ENCODE results near the gene RAP1GAP2. TPM values are rescaled to one million over a fixed set of nuclear protein-coding genes. Genes with fewer than 3 reads are reported as not detected.

RAP1GAP2 gene
- polyA plus RNA-seq, 1 donor from 2014 or later, result 3.9 TPM

GRCh38 chr17:2847381-2848333, 51.4 kb downstream of the RAP1GAP2 start:
- H3K27ac Mint-ChIP-seq, result peak overlapping the region in 1 of 3 donors; percentile 64
- peaks cover 9% of the 10 kb centered on the region for H3K36me3 Mint-ChIP-seq
- H3K4me3 Mint-ChIP-seq, result peak overlapping the region in 2 of 4 donors; percentile 56 to 58
- H3K9me3 Mint-ChIP-seq, result peaks cover 0 to 2% (median 0%) of the 10 kb centered on the region in 3 donors
- H3K4me1 Mint-ChIP-seq, result peaks cover 12 to 17% (median 13%) of the 10 kb centered on the region in 3 donors
- peaks cover 18% of the 10 kb centered on the region for H3K27me3 Mint-ChIP-seq

GRCh38 chr17:2849327-2849670, 53.1 kb downstream of the RAP1GAP2 start:
- Mint-ChIP-seq H3K4me1 (peaks cover 12 to 17% (median 13%) of the 10 kb centered on the region in 3 donors), H3K27ac (peak overlapping the region in 1 of 3 donors; percentile 23), H3K4me3 (no peak overlapping the region), H3K36me3 (peaks cover 3% of the 10 kb centered on the region), H3K27me3 (peaks cover 15% of the 10 kb centered on the region), H3K9me3 (peaks cover 0 to 2% (median 0%) of the 10 kb centered on the region in 3 donors)

- peak overlapping the region in 1 of 4 donors; percentile 46 for H3K4me3 Mint-ChIP-seq
- H3K4me1 Mint-ChIP-seq, result peaks cover 20 to 28% (median 22%) of the 10 kb centered on the region in 3 donors
- peaks cover 22% of the 10 kb centered on the region for H3K27me3 Mint-ChIP-seq
- peaks cover 4% of the 10 kb centered on the region for H3K36me3 Mint-ChIP-seq
- H3K27ac Mint-ChIP-seq, result no peak overlapping the region
- H3K9me3 Mint-ChIP-seq, result peaks cover 0 to 2% (median 0%) of the 10 kb centered on the region in 3 donors
Measured at GRCh38 chr17:2850991-2851390, 54.8 kb downstream of the RAP1GAP2 start.

GRCh38 chr17:2851615-2852014, 55.4 kb downstream of the RAP1GAP2 start:
- Mint-ChIP-seq H3K27me3 (peaks cover 24% of the 10 kb centered on the region), H3K4me1 (peaks cover 20 to 28% (median 22%) of the 10 kb centered on the region in 3 donors), H3K9me3 (peaks cover 0 to 2% (median 0%) of the 10 kb centered on the region in 3 donors), H3K27ac (no peak overlapping the region), H3K4me3 (peak overlapping the region in 2 of 4 donors; percentile 25 to 46), H3K36me3 (peaks cover 6% of the 10 kb centered on the region)

- Mint-ChIP-seq H3K36me3 (peaks cover 6% of the 10 kb centered on the region), H3K9me3 (peaks cover 0 to 2% (median 0%) of the 10 kb centered on the region in 3 donors), H3K4me3 (peak overlapping the region; percentile 46 to 88 (median 74)), H3K27me3 (peaks cover 27% of the 10 kb centered on the region), H3K27ac (no peak overlapping the region), H3K4me1 (peaks cover 20 to 34% (median 22%) of the 10 kb centered on the region in 3 donors)
Measured at GRCh38 chr17:2852221-2852620, 56.0 kb downstream of the RAP1GAP2 start.

GRCh38 chr17:2852729-2853282, 56.6 kb downstream of the RAP1GAP2 start:
- Mint-ChIP-seq H3K4me3 (peak overlapping the region in 2 of 4 donors; percentile 68 to 83), H3K27ac (no peak overlapping the region), H3K4me1 (peaks cover 15 to 29% (median 18%) of the 10 kb centered on the region in 3 donors), H3K9me3 (peaks cover 0 to 2% (median 0%) of the 10 kb centered on the region in 3 donors), H3K36me3 (peaks cover 6% of the 10 kb centered on the region), H3K27me3 (peaks cover 24% of the 10 kb centered on the region)

GRCh38 chr17:2853283-2854142, 57.3 kb downstream of the RAP1GAP2 start:
- Mint-ChIP-seq H3K27ac (no peak overlapping the region), H3K27me3 (peaks cover 27% of the 10 kb centered on the region)

GRCh38 chr17:2854143-2855055, 58.2 kb downstream of the RAP1GAP2 start:
- peak overlapping the region; percentile 80 to 91 (median 84) for H3K4me3 Mint-ChIP-seq
- peaks cover 0 to 2% (median 0%) of the 10 kb centered on the region in 3 donors for H3K9me3 Mint-ChIP-seq
- H3K36me3 Mint-ChIP-seq, result peaks cover 6% of the 10 kb centered on the region
- H3K27ac Mint-ChIP-seq, result peak overlapping the region in 2 of 3 donors; percentile 32 to 67
- H3K27me3 Mint-ChIP-seq, result peaks cover 25% of the 10 kb centered on the region
- peaks cover 7 to 25% (median 17%) of the 10 kb centered on the region in 3 donors for H3K4me1 Mint-ChIP-seq

More at GRCh38 chr17:2853283-2854142, 57.3 kb downstream of the RAP1GAP2 start:
- Mint-ChIP-seq H3K4me1 (peaks cover 11 to 30% (median 20%) of the 10 kb centered on the region in 3 donors), H3K4me3 (peak overlapping the region; percentile 41 to 87 (median 80)), H3K9me3 (peaks cover 0 to 2% (median 0%) of the 10 kb centered on the region in 3 donors), H3K36me3 (peaks cover 9% of the 10 kb centered on the region)

GRCh38 chr17:2855063-2855600, 58.9 kb downstream of the RAP1GAP2 start:
- H3K36me3 Mint-ChIP-seq, result peaks cover 6% of the 10 kb centered on the region
- peaks cover 0 to 2% (median 0%) of the 10 kb centered on the region in 3 donors for H3K9me3 Mint-ChIP-seq
- H3K27me3 Mint-ChIP-seq, result peaks cover 25% of the 10 kb centered on the region
- peak overlapping the region; percentile 44 to 91 (median 84) for H3K4me3 Mint-ChIP-seq
- H3K27ac Mint-ChIP-seq, result peak overlapping the region in 1 of 3 donors; percentile 2
- H3K4me1 Mint-ChIP-seq, result peaks cover 7 to 25% (median 17%) of the 10 kb centered on the region in 3 donors

- Mint-ChIP-seq H3K4me1 (peaks cover 7 to 30% (median 17%) of the 10 kb centered on the region in 3 donors), H3K27ac (peak overlapping the region in 1 of 3 donors; percentile 56), H3K4me3 (peak overlapping the region in 1 of 4 donors; percentile 68), H3K36me3 (peaks cover 6% of the 10 kb centered on the region), H3K9me3 (peaks cover 0 to 2% (median 0%) of the 10 kb centered on the region in 3 donors), H3K27me3 (peaks cover 25% of the 10 kb centered on the region)
Measured at GRCh38 chr17:2856727-2857126, 60.5 kb downstream of the RAP1GAP2 start.

GRCh38 chr17:2860045-2860444, 63.8 kb downstream of the RAP1GAP2 start:
- Mint-ChIP-seq H3K27ac (peak overlapping the region in 1 of 3 donors; percentile 52), H3K4me3 (no peak overlapping the region), H3K4me1 (peaks cover 4 to 17% (median 8%) of the 10 kb centered on the region in 3 donors), H3K36me3 (peaks cover 6% of the 10 kb centered on the region), H3K27me3 (peaks cover 14% of the 10 kb centered on the region), H3K9me3 (no peaks in the 10 kb centered on the region)

GRCh38 chr17:2860883-2861282, 64.6 kb downstream of the RAP1GAP2 start:
- Mint-ChIP-seq H3K9me3 (no peaks in the 10 kb centered on the region), H3K27me3 (peaks cover 11% of the 10 kb centered on the region), H3K36me3 (peaks cover 5% of the 10 kb centered on the region), H3K27ac (no peak overlapping the region), H3K4me3 (no peak overlapping the region), H3K4me1 (peaks cover under 1 to 14% (median 5%) of the 10 kb centered on the region in 3 donors)

- peaks cover 6% of the 10 kb centered on the region for H3K27me3 Mint-ChIP-seq
- no peak overlapping the region for H3K27ac Mint-ChIP-seq
- H3K4me1 Mint-ChIP-seq, result peaks cover 0 to 8% (median 5%) of the 10 kb centered on the region in 3 donors
Measured at GRCh38 chr17:2862197-2862596, 66.0 kb downstream of the RAP1GAP2 start.

More at GRCh38 chr17:2862197-2862596, 66.0 kb downstream of the RAP1GAP2 start:
- no peaks in the 10 kb centered on the region for H3K9me3 Mint-ChIP-seq
- H3K4me3 Mint-ChIP-seq, result no peak overlapping the region
- peaks cover 7% of the 10 kb centered on the region for H3K36me3 Mint-ChIP-seq
